ENCODE measurements around the gene NOX5. TPM values are rescaled to one million over a fixed set of nuclear protein-coding genes. Genes with fewer than 3 reads are reported as not detected.

NOX5 gene
- total and polyA plus RNA-seq, 10 of the 15 experiments (the other 5 are each of a cell fraction or from before 2014, with no cell fraction given), result not detected

DNA sequence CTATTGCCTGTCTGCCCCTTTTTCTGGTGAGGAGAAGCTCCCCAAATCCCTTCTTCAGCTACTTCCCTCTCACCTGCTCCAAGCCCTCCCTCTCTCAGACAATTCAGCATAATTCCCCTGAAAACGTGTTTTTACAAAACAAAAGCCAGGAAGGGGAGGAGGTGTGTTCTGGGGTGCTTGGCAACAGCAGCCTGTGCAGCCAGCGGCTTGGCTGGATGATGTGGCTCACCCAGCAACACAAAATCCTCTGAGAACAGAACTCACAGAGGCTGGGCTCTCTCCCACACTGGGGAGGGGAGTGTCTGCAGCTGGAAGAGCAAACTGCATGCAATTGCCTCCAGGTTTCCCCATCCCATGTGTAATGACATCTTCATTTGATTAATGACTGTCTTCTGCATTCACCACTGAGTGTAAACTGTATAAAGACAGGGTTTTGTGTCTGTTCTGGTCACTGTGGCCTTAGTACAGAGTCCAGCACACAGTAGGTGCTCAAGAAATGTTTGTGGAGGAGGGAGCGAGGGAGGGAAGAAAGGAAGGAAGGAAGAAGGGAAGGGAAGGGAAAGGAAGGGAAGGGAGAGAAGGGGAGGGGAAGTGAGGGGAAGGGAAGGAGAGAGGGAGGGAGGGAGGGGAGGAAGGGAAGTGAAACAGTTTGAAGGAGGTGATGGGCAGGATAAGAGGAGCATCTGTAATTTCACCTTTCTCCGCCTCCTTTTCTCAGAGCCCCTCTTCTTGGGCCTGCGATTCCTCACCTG lies 75.9 kb downstream of the NOX5 start:
- Histone ChIP-seq H3K9me3 (replicated peaks; ENCODE audit: control insufficient read depth, insufficient read depth, low read length) (no peaks in the 10 kb centered on the region), H4K20me1 (ENCODE audit: control insufficient read depth, insufficient read depth) (no peaks in the 10 kb centered on the region), H3K36me3 (ENCODE audit: control insufficient read depth in 2 of 2, insufficient read depth in 2 of 2, low read length in 1 of 2) (no peaks in the 10 kb centered on the region), H3K9ac (ENCODE audit: control insufficient read depth, insufficient read depth, low read length) (no peak overlapping the region), H3K27me3 (replicated peaks in 1 of 2; ENCODE audit: control insufficient read depth in 2 of 2, insufficient read depth in 2 of 2, low read length in 1 of 2) (peaks cover 0 to 2% of the 10 kb centered on the region in 2 experiments; a peak in 1 of 4 replicates), H3K4me1 (ENCODE audit: control insufficient read depth, insufficient read depth, low read length) (no peaks in the 10 kb centered on the region), H2AFZ (ENCODE audit: control insufficient read depth, low read depth, low read length) (no peak overlapping the region), H3K4me2 (ENCODE audit: control insufficient read depth, insufficient read depth) (no peak overlapping the region), H3K79me2 (ENCODE audit: control insufficient read depth, insufficient read depth, low read length) (no peaks in the 10 kb centered on the region), H3K27ac (ENCODE audit: control insufficient read depth, insufficient read depth) (no peak overlapping the region), H3K4me3 (no peak overlapping the region)
- intact Hi-C loops (cut with micrococcal nuclease; ENCODE audit: unreplicated experiment) (no loop called here), in situ Hi-C loops (cut with MboI) (no loop called here)
- TF ChIP-seq PML (IDR thresholded peaks at IDR 0.05; ENCODE audit: low read length) (no peak), ZNF622 (IDR thresholded peaks at IDR 0.05) (no peak), ZSCAN29 (IDR thresholded peaks at IDR 0.05) (no peak), NFXL1 (IDR thresholded peaks at IDR 0.05; ENCODE audit: borderline replicate concordance) (no peak), KAT2A (conservative IDR thresholded peaks at IDR 0.05; ENCODE audit: control insufficient read depth, low read depth, low read length) (no peak), NFYB (IDR thresholded peaks at IDR 0.05; ENCODE audit: insufficient read depth, low read depth, low read length) (no peak), BACH1 (IDR thresholded peaks at IDR 0.05; ENCODE audit: borderline replicate concordance) (no peak), MXI1 (IDR thresholded peaks at IDR 0.05; ENCODE audit: low read depth, low read length) (no peak), BCL3 (IDR thresholded peaks at IDR 0.05; ENCODE audit: borderline replicate concordance, insufficient read depth, low read depth, low read length, poor library complexity, severe bottlenecking) (no peak), CHD2 (IDR thresholded peaks at IDR 0.05; ENCODE audit: borderline replicate concordance, low read depth, low read length) (no peak), BCL11A (IDR thresholded peaks at IDR 0.05; ENCODE audit: low read depth, low read length) (no peak), RB1 (IDR thresholded peaks at IDR 0.05; ENCODE audit: borderline replicate concordance) (no peak), HCFC1 (IDR thresholded peaks at IDR 0.05; ENCODE audit: low read length) (no peak)
- ChIA-PET SMC1A (ENCODE audit: uncharacterized antibody, unreplicated experiment) (interaction anchor here (1.1 kb wide), 1 partner anchor 22 kb away, joined by 3 read pairs; no protein-coding TSS in a partner anchor), RAD21 (ENCODE audit: unreplicated experiment) (interaction anchor here (0.9 kb wide), 1 partner anchor 15 kb away, joined by 3 read pairs; no protein-coding TSS in a partner anchor), POLR2A (no interaction called here), CTCF (no interaction called here)
- 29% methylated on average over 5 of the region's 5 CpGs for WGBS (ENCODE audit: insufficient coverage, insufficient replicate concordance, low lambda C conversion rate, missing lambda C conversion rate)
- FAIRE-seq (no peak), DNase-seq (ENCODE audit: low read depth, low spot score) (no peak), ATAC-seq (no peak)
- no TSS peak for BruUV-seq (replicated peaks)
